Common myeloid progenitor, CD34-positive (primary cell): ENCODE measurements around the gene EEFSEC.

ENCODE experiments used
- CTCF ChIA-PET: fragments of 350-600 bp; sonication (Branson Sonifier 250); formaldehyde crosslinking; loops from one replicate; lab custom pipeline; 2021; ENCODE audit warnings: antibody characterized with exemption; lab: Charles Lee
- POLR2A ChIA-PET: fragments of 350-600 bp; sonication (Branson Sonifier 250); formaldehyde crosslinking; loops from one replicate; lab custom pipeline; 2021; ENCODE audit warnings: antibody characterized with exemption; lab: Charles Lee
- DNase-seq, 3 donors: peaks; one replicate each; pipeline versions ENCODE4 v3.0.0 to v3.0.0-alpha.2; 2013
- H3K27ac ChIP-seq, 2 experiments: 1 replicate in 1 of 2; 2 replicates in 1 of 2; pipeline ENCODE4 v1.7.0; 2013; ENCODE audit warnings: inconsistent platforms in 2 of 2, low read length in 2 of 2, mild to moderate bottlenecking in 2 of 2, low read depth in 1 of 2, moderate library complexity in 1 of 2; ENCODE audit not compliant: severe bottlenecking in 2 of 2, insufficient read depth in 1 of 2, poor library complexity in 1 of 2
- H3K27me3 ChIP-seq, 5 experiments: replicated peaks in 2 of 5; 1 replicate in 3 of 5; 2 replicates in 2 of 5; pipeline versions ENCODE4 v1.6.1 to v1.7.0; 2013; ENCODE audit warnings: low read length in 4 of 5, mild to moderate bottlenecking in 2 of 5, moderate library complexity in 2 of 5, inconsistent platforms in 1 of 5; ENCODE audit not compliant: insufficient read depth in 5 of 5, control insufficient read depth in 4 of 5
- H3K36me3 ChIP-seq, 4 experiments: 1 replicate in 2 of 4; 2 replicates in 2 of 4; pipeline versions ENCODE4 v1.6.1 to v1.7.0; 2013; ENCODE audit warnings: low read length in 3 of 4, control low read depth in 1 of 4, mild to moderate bottlenecking in 1 of 4; ENCODE audit not compliant: control insufficient read depth in 4 of 4, insufficient read depth in 4 of 4
- H3K4me1 ChIP-seq, 4 experiments: 1 replicate in 3 of 4; 2 replicates in 1 of 4; pipeline versions ENCODE4 v1.6.1 to v1.7.1; 2013; ENCODE audit warnings: low read length in 3 of 4, mild to moderate bottlenecking in 3 of 4, control low read depth in 1 of 4, inconsistent platforms in 1 of 4, moderate library complexity in 1 of 4; ENCODE audit not compliant: control insufficient read depth in 4 of 4, insufficient read depth in 4 of 4; ENCODE audit errors: control extremely low read depth in 1 of 4
- H3K4me3 ChIP-seq, 7 experiments: 1 replicate in 4 of 7; 2 replicates in 3 of 7; pipeline versions ENCODE4 v1.5.1 to v1.7.0; 2013; ENCODE audit warnings: mild to moderate bottlenecking in 7 of 7, low read length in 6 of 7, moderate library complexity in 6 of 7, inconsistent platforms in 2 of 7, low read depth in 2 of 7, control low read depth in 1 of 7; ENCODE audit not compliant: insufficient read depth in 4 of 7, control insufficient read depth in 1 of 7; ENCODE audit errors: extremely low read depth in 1 of 7
- H3K9me3 ChIP-seq, 5 experiments: 1 replicate in 4 of 5; 2 replicates in 1 of 5; pipeline versions ENCODE4 v1.6.1 to v1.7.1; 2013; ENCODE audit warnings: low read length in 4 of 5, mild to moderate bottlenecking in 2 of 5, inconsistent platforms in 1 of 5, low read depth in 1 of 5, moderate library complexity in 1 of 5; ENCODE audit not compliant: control insufficient read depth in 4 of 5, insufficient read depth in 2 of 5; ENCODE audit errors: control extremely low read depth in 1 of 5
- WGBS: methylation state at CpG from one replicate; pipeline ENCODE4 v1.1.5; 2013; ENCODE audit not compliant: insufficient coverage; 5-methylcytosine and 5-hydroxymethylcytosine counted together

Gene EEFSEC

DNA sequence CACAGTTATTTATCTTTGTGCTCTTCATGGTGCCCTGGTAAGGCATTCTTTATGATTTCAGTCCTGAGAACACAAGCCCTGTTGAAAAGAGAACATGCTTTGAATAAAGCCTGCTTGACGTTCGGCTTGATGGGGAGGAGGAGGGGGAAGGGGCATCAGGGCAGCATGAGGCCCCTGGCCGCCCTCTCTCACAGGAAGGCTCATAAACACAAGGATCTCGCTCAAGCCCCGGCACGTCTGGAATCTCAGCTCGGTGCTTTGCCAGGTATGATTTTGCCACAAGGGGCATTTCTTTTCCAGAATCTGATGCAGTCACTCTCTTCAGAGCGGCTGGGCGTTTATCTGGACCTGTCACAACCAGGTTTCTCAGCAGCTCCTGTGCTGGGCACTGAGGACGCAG, 184.0 kb downstream of the EEFSEC start:
- POLR2A ChIA-PET: no interaction called here
- DNase-seq: no peak

DNA sequence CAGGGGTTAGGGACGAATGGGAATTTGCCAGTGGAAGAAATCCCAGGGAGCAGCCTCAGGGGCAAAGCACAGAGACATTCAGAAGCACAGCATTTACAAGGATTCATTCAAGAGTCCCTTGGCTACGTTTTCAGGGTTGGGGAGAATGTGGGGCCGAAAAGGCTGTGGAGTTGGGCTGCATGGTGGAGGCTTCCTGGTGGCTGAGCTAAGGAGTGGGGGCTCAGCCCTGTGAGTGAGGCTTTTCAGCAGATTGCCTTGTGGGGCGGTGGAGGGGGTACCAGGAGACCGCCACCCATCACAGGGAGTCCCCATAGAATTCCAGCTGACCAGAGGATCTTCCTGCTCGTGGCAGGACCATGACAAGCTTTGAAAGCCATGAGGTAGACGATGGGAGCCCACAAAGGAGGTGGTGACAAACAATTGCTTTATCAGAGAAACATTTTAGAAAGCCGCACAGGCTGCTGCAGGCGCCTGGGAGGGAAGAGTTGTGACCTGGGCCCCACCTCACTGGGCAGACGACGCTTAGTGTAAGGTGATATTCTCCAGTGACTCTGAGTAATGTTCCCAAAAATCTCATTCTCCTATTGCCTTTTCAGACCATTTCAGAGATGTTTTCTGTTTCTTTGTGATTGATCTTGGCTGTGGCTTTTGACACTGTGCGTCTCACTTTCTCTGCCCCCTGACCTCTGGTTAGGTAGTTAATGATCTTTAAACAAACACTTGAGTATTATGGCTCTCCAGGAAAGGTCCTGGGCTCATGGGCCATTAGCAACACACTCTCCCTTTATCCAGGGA, 185.5 kb downstream of the EEFSEC start:
- WGBS: 98% methylated on average over 9 of the region's 12 CpGs
- Histone ChIP-seq H3K27me3 (no peaks in the 10 kb centered on the region), H3K4me1 (no peaks in the 10 kb centered on the region), H3K36me3 (peaks cover 7 to 28% (median 15%) of the 10 kb centered on the region in 4 experiments), H3K4me3 (no peak overlapping the region), H3K9me3 (no peaks in the 10 kb centered on the region), H3K27ac (no peak overlapping the region)
- CTCF ChIA-PET: no interaction called here
- no peak for DNase-seq
- POLR2A ChIA-PET: no interaction called here

More for the DNA sequence above, 184.0 kb downstream of the EEFSEC start:
- Histone ChIP-seq H3K4me1 (no peaks in the 10 kb centered on the region), H3K4me3 (no peak overlapping the region), H3K27me3 (no peaks in the 10 kb centered on the region), H3K9me3 (no peaks in the 10 kb centered on the region), H3K36me3 (peaks cover 7 to 27% (median 15%) of the 10 kb centered on the region in 4 experiments), H3K27ac (no peak overlapping the region)
- WGBS: 100% methylated on average over 10 of the region's 10 CpGs
- CTCF ChIA-PET: no interaction called here

DNA sequence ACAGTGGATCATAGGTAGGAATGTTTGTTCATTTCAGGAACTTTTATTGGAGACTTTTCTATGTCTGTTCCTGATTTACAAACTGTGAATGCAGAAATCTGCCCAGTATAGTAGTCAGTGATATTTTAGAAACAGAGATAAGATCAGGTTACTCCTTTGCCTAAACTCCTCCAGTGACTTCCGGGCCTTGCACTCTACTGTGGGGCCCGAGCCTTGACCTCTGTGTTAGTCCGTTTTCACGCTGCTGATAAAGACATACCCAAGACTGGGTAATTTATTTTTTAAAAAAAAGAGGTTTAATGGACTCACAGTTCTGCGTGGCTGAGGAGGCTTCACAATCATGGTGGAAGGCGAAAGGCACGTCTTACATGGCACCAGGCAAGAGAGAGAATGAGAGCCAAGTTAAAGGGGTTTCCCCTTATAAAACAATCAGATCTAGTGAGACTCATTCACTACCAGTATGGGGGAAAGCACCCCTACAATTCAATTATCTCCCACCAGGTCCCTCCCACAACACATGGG, 186.3 kb downstream of the EEFSEC start:
- Histone ChIP-seq H3K27me3 (no peaks in the 10 kb centered on the region), H3K36me3 (peaks cover 7 to 28% (median 16%) of the 10 kb centered on the region in 4 experiments), H3K9me3 (no peaks in the 10 kb centered on the region), H3K27ac (no peak overlapping the region), H3K4me3 (no peak overlapping the region), H3K4me1 (no peaks in the 10 kb centered on the region)
- no peak for DNase-seq
- CTCF ChIA-PET: interaction anchor here (0.9 to 1.4 kb wide), 4 partner anchors 10 to 216 kb away, joined by 3 to 4 read pairs (median 3); partner anchors contain the start of gene RUVBL1
- no CpG with 5 or more reads among the region's 7 CpGs for WGBS
- POLR2A ChIA-PET: interaction anchor here (1.1 kb wide), 1 partner anchor 77 kb away, joined by 3 read pairs; no protein-coding TSS in a partner anchor

DNA sequence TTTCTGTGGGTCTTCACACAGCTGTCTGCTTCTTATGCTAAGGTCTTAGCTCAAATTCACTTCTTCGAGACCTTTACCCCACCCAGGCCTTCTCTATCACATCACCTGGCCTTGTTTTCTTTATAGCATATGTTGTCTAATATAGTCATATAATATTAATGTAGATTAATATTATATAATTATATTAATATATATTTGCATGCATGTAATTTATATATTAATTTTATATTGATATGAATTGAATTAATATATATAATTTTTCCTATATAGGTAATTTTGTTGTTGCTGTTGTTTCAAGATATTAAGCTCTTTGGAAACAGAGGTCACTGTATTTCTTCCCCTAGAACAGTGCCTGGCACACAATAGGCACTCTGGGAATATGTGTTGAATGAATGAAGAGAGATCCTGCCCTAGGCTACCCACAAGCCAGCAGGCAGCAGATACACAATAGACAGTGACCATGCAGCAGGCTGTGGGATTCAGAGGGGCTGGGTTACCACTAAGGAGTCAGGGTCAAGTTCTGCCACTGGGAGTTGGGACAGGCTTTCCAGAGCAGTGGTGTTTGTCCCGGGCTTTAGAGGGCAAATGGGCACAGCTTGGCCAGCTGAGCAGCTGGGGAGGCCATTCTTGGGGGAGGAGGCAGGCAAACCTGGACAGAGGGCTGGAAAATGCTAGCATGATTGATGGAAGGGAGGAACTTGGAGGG, 187.1 kb downstream of the EEFSEC start:
- ChIA-PET POLR2A (interaction anchor here (1.1 kb wide), 1 partner anchor 76 kb away, joined by 3 read pairs; no protein-coding TSS in a partner anchor), CTCF (interaction anchor here (0.9 to 1.4 kb wide), 4 partner anchors 9 to 217 kb away, joined by 3 to 4 read pairs (median 3); partner anchors contain the start of gene RUVBL1)
- no peak for DNase-seq
- 57% methylated on average over 1 of the region's 2 CpGs for WGBS
- Histone ChIP-seq H3K4me1 (no peaks in the 10 kb centered on the region), H3K4me3 (no peak overlapping the region), H3K36me3 (peaks cover 7 to 28% (median 18%) of the 10 kb centered on the region in 4 experiments), H3K27ac (no peak overlapping the region), H3K9me3 (no peaks in the 10 kb centered on the region), H3K27me3 (no peaks in the 10 kb centered on the region)

DNA sequence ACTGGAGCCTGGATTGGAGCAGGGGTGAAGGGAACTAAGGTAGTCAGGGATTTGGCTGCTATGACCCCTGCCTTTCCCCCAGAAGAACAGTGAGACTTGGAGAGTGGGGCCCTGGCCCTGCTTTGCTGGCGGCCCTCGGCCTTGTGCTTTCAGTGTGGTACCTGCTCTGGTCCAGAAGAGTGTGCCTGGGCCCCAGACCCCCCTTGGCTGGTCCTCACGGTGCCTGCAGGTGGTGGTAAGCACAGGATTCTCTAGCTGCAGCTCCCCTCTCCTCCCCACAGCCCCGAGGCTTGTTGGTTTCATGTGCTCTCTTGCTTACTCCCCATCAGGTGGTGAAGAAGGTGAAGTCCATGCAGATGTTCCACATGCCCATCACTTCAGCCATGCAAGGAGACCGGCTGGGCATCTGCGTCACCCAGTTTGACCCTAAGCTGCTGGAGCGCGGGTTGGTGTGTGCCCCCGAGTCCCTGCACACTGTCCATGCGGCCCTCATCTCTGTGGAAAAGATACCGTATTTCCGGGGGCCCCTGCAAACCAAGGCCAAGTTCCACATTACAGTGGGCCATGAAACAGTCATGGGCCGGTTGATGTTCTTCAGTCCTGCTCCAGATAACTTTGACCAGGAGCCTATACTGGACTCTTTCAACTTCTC, 187.7 kb downstream of the EEFSEC start:
- no peak overlapping the region for H3K4me3 ChIP-seq
- DNase-seq: no peak
- H3K4me1 ChIP-seq: no peaks in the 10 kb centered on the region
- CTCF ChIA-PET: interaction anchor here (0.9 to 1.4 kb wide), 2 partner anchors 18 to 217 kb away, joined by 3 to 4 read pairs; partner anchors contain the start of gene RUVBL1
- H3K27ac ChIP-seq: no peak overlapping the region
- H3K9me3 ChIP-seq: no peaks in the 10 kb centered on the region
- WGBS: 99% methylated on average over 13 of the region's 13 CpGs
- POLR2A ChIA-PET: interaction anchor here (1.1 kb wide), 1 partner anchor 75 kb away, joined by 3 read pairs; no protein-coding TSS in a partner anchor
- peaks cover 7 to 28% (median 20%) of the 10 kb centered on the region in 4 experiments for H3K36me3 ChIP-seq
- H3K27me3 ChIP-seq: no peaks in the 10 kb centered on the region

DNA sequence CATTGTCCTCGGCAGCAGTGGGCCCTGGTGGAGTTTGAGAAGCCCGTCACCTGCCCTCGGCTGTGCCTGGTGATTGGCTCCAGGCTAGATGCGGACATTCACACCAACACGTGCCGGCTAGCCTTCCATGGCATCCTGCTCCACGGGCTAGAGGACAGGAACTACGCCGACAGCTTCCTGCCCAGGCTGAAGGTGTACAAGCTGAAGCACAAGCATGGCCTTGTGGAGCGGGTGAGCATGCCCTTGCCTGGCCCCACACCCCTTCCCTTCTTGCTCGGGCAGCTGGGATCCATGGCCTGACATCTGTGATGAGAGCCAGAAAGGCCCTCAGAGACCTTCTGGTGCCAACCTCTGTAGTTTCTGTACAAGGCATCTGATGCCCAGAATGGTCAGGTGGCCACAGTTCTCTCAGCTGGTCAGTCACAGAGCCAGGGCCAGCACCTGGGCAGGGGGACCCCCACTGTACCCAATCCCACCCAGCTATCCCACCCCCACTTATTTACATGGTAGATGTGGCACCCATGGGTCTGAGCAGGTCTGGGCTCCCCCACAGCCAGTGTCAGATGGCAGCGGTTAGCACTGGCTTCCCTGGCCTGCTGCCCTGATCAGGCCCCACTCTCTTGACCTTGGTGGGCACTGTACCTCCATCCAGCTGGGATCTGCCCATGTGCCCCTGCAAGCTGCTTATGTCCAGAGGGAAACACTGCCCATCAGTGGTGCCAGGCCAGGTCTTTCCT, 188.5 kb downstream of the EEFSEC start:
- no peak for DNase-seq
- H3K4me1 ChIP-seq: no peaks in the 10 kb centered on the region
- H3K9me3 ChIP-seq: no peaks in the 10 kb centered on the region
- no peaks in the 10 kb centered on the region for H3K27me3 ChIP-seq
- WGBS: 97% methylated on average over 12 of the region's 12 CpGs
- peaks cover 7 to 28% (median 20%) of the 10 kb centered on the region in 4 experiments for H3K36me3 ChIP-seq
- ChIA-PET CTCF (no interaction called here), POLR2A (no interaction called here)
- no peak overlapping the region for H3K27ac ChIP-seq
- no peak overlapping the region for H3K4me3 ChIP-seq
